Sigmoid colon (tissue), 4 donors: ENCODE measurements around the gene FGR.

Source experiments
- EP300 ChIP-seq, 4 donors: sonication (generic); formaldehyde crosslinking; IDR thresholded peaks; one replicate each; pipeline ENCODE4 v1.6.1; 2017; ENCODE audit warnings: antibody characterized with exemption in 4 of 4
- POLR2AphosphoS5 ChIP-seq, 4 donors: sonication (generic); formaldehyde crosslinking; IDR thresholded peaks; one replicate each; pipeline ENCODE4 v1.6.1; 2017; ENCODE audit warnings: antibody characterized with exemption in 4 of 4

GRCh38 chr1:27572019-27572678 is 62.8 kb downstream of the FGR start:
- TF ChIP-seq POLR2AphosphoS5 (IDR thresholded peaks at IDR 0.05) (no peak), EP300 (IDR thresholded peaks at IDR 0.05) (no peak)
